Calu3 (cell line): ENCODE results near the gene SPCS3. TPM values are rescaled to one million over a fixed set of nuclear protein-coding genes. Genes with fewer than 3 reads are reported as not detected.

Experiments used
- Bru-seq: library from RNA; stranded (reverse); fragments of 400-500 nt; gene quantifications from one replicate; lab custom pipeline; 2021; lab: Mats Ljungman, UMichigan
- BruChase-seq, 2 experiments: library from RNA; stranded (reverse); fragments of 400-500 nt; gene quantifications; one replicate each; lab custom pipeline; 2021; lab: Mats Ljungman, UMichigan
- BruUV-seq: library from RNA; stranded (reverse); fragments of 400-500 nt; replicated peaks from 2 replicates; lab custom pipeline; 2021; lab: Mats Ljungman, UMichigan
- CTCF ChIA-PET: fragments of 300-600 bp; sonication (Branson Sonifier 250); formaldehyde crosslinking; loops from one replicate; lab custom pipeline; 2022; ENCODE audit warnings: antibody characterized with exemption; lab: Charles Lee
- DNase-seq: peaks from one replicate; pipeline ENCODE4 v3.0.0; 2022
- H3K27ac Mint-ChIP-seq: one replicate; pipeline ENCODE4 v1.8.0; 2022; ENCODE audit warnings: mixed read lengths; ENCODE audit not compliant: unreplicated experiment
- H3K27me3 Mint-ChIP-seq: one replicate; pipeline ENCODE4 v1.8.0; 2022; ENCODE audit warnings: mixed read lengths; ENCODE audit not compliant: unreplicated experiment
- H3K36me3 Mint-ChIP-seq: one replicate; pipeline ENCODE4 v1.8.0; 2022; ENCODE audit warnings: mild to moderate bottlenecking, moderate library complexity, mixed read lengths; ENCODE audit not compliant: insufficient read depth, unreplicated experiment
- H3K4me1 Mint-ChIP-seq: one replicate; pipeline ENCODE4 v1.8.0; 2022; ENCODE audit warnings: mild to moderate bottlenecking, low read depth, mixed read lengths; ENCODE audit not compliant: unreplicated experiment
- H3K4me3 Mint-ChIP-seq: one replicate; pipeline ENCODE4 v1.8.0; 2022; ENCODE audit warnings: mild to moderate bottlenecking, low read depth, moderate library complexity, mixed read lengths; ENCODE audit not compliant: unreplicated experiment
- H3K9me3 Mint-ChIP-seq: one replicate; pipeline ENCODE4 v1.8.0; 2022; ENCODE audit warnings: low read depth, mixed read lengths; ENCODE audit not compliant: unreplicated experiment
- CTCF ChIP-seq: fragments of 200-600 bp; IDR thresholded peaks from one replicate; pipeline ENCODE4 v1.8.0; 2022; ENCODE audit warnings: antibody characterized with exemption; ENCODE audit not compliant: unreplicated experiment
- intact Hi-C: fragments of 100-400 bp; cut with micrococcal nuclease; formaldehyde crosslinking; loops from one replicate; pipeline ENCODE4 v1.10.0; 2022; ENCODE audit not compliant: unreplicated experiment
- long read RNA-seq: library from polyadenylated mRNA; stranded (forward); transcript quantifications from one replicate; pipeline ENCODE4 v2.0.0, GENCODE V29; 2022
- total RNA-seq: library from RNA; stranded (reverse); gene quantifications from 2 replicates; pipeline ENCODE4 v1.2.3, GENCODE V29; 2022

The SPCS3 gene
- total RNA-seq = 82.8 and 94.6 TPM in 2 replicates
- Bru-seq, nascent RNA = percentile 93 among the genes with signal in this experiment
- BruChase-seq, experiment 1, labeled RNA remaining after a 6-hour chase = percentile 98 among the genes with signal in this experiment
- BruChase-seq, experiment 2, labeled RNA remaining after a 2-hour chase = percentile 98 among the genes with signal in this experiment
- long read RNA-seq, full-length matches to known transcripts = 77 of 97 reads
- long read RNA-seq, partial matches to known transcripts = 0 of 97 reads
- long read RNA-seq, other reads (novel, unspliced or antisense) = 20 of 97 reads

GRCh38 chr4:176319704-176320339, at the start of gene SPCS3:
TSS of gene SPCS3 (plus strand) at chr4:176319966. CDS start at chr4:176320077, 111 bp downstream.
- TF ChIP-seq CTCF = no peak
- H3K9me3 Mint-ChIP-seq = no peaks in the 10 kb centered on the region
- no TSS peak for BruUV-seq
- H3K36me3 Mint-ChIP-seq = peaks cover 31% of the 10 kb centered on the region
- peak within 1 kb of the TSS; percentile 88 for H3K27ac Mint-ChIP-seq
- no peaks in the 10 kb centered on the region for H3K27me3 Mint-ChIP-seq
- no peaks in the 10 kb centered on the region for H3K4me1 Mint-ChIP-seq
- intact Hi-C loops = loop anchor here (10.0 kb wide), 1 partner anchor 355 kb away; no protein-coding TSS in a partner anchor
- CTCF ChIA-PET = no interaction called here
- DNase-seq = peak; percentile 90
- H3K4me3 Mint-ChIP-seq = peak within 1 kb of the TSS; percentile 76

- no peaks in the 10 kb centered on the region for H3K4me1 Mint-ChIP-seq
- H3K4me3 Mint-ChIP-seq = no peak overlapping the region
- intact Hi-C loops = loop anchor here (10.0 kb wide), 1 partner anchor 1666 kb away; no protein-coding TSS in a partner anchor
- H3K9me3 Mint-ChIP-seq = no peaks in the 10 kb centered on the region
- no peak overlapping the region for H3K27ac Mint-ChIP-seq
- no peaks in the 10 kb centered on the region for H3K36me3 Mint-ChIP-seq
- peak; percentile 24 for DNase-seq
- CTCF ChIA-PET = no interaction called here
- no peaks in the 10 kb centered on the region for H3K27me3 Mint-ChIP-seq
- no peak for TF ChIP-seq CTCF
- no TSS peak for BruUV-seq
Measured at GRCh38 chr4:176270669-176271068, 49.1 kb upstream of the SPCS3 start.

- BruUV-seq = no TSS peak
- no peaks in the 10 kb centered on the region for H3K4me1 Mint-ChIP-seq
Measured at GRCh38 chr4:176271749-176272148, 48.0 kb upstream of the SPCS3 start.

GRCh38 chr4:176272799-176273198, 47.0 kb upstream of the SPCS3 start:
- H3K36me3 Mint-ChIP-seq = peaks cover 6% of the 10 kb centered on the region
- CTCF ChIA-PET = interaction anchor here (0.7 kb wide), 1 partner anchor 224 kb away, joined by 14 read pairs; no protein-coding TSS in a partner anchor
- BruUV-seq = no TSS peak
- H3K27ac Mint-ChIP-seq = no peak overlapping the region
- no peaks in the 10 kb centered on the region for H3K27me3 Mint-ChIP-seq
- no peak for DNase-seq
- intact Hi-C loops = loop anchor here (10.0 kb wide), 1 partner anchor 1668 kb away; no protein-coding TSS in a partner anchor
- no peaks in the 10 kb centered on the region for H3K9me3 Mint-ChIP-seq
- no peak overlapping the region for H3K4me3 Mint-ChIP-seq
- TF ChIP-seq CTCF = no peak
- no peaks in the 10 kb centered on the region for H3K4me1 Mint-ChIP-seq

More at GRCh38 chr4:176271749-176272148, 48.0 kb upstream of the SPCS3 start:
- Mint-ChIP-seq H3K27ac (no peak overlapping the region), H3K9me3 (no peaks in the 10 kb centered on the region), H3K4me3 (no peak overlapping the region), H3K36me3 (no peaks in the 10 kb centered on the region), H3K27me3 (no peaks in the 10 kb centered on the region)
- intact Hi-C loops = loop anchor here (10.0 kb wide), 1 partner anchor 1667 kb away; no protein-coding TSS in a partner anchor
- no peak for TF ChIP-seq CTCF
- CTCF ChIA-PET = interaction anchor here (1.3 kb wide), 1 partner anchor 30 kb away, joined by 3 read pairs; no protein-coding TSS in a partner anchor
- DNase-seq = no peak
